Motor neuron (in vitro differentiated cells): ENCODE results near the gene YKT6. TPM values are rescaled to one million over a fixed set of nuclear protein-coding genes. Genes with fewer than 3 reads are reported as not detected.

Source experiments
- ATAC-seq, 8 experiments: fragments of 200-7000 bp; cut with Tn5 transposase; replicated peaks in 6 of 8; 2 replicates each; pipeline ENCODE4 v1.8.0; 2021; ENCODE audit warnings: mild to moderate bottlenecking in 8 of 8, moderate library complexity in 8 of 8
- H3K27ac ChIP-seq, 2 donors: fragments of 250-450 bp; sonication (Bioruptor Pico); 2 replicates each; pipeline ENCODE4 v1.9.0; 2021; ENCODE audit warnings: antibody characterized with exemption in 2 of 2, mild to moderate bottlenecking in 2 of 2, moderate library complexity in 1 of 2
- H3K4me1 ChIP-seq, 2 donors: fragments of 250-450 bp; sonication (Bioruptor Pico); replicated peaks in 1 of 2; 2 replicates each; pipeline ENCODE4 v1.6.1; 2021; ENCODE audit warnings: antibody characterized with exemption in 2 of 2, mild to moderate bottlenecking in 2 of 2, moderate library complexity in 1 of 2
- H3K4me3 ChIP-seq, 5 donors: fragments of 250-450 bp; sonication (Bioruptor Pico); 2 replicates each; pipeline ENCODE4 v1.9.0; 2021; ENCODE audit warnings: antibody characterized with exemption in 5 of 5, mild to moderate bottlenecking in 5 of 5, moderate library complexity in 4 of 5
- WGBS, 10 experiments: fragments of 450-650 bp; shearing (Covaris generic); methylation state at CpG; one replicate each; pipeline ENCODE4 v1.0.0; 2022; 5-methylcytosine and 5-hydroxymethylcytosine counted together
- in situ Hi-C, 9 experiments: fragments of 400-800 bp; cut with MboI; loops; one replicate each; pipeline ENCODE4 v1.15.0; 2021; ENCODE audit warnings: low sequenced_read_pairs in 9 of 9, low pct_unique_long_range_greater_than_20kb in 2 of 9; ENCODE audit not compliant: unreplicated experiment in 9 of 9
- total RNA-seq, 8 experiments: library from RNA; unstranded; fragments of 300-600 nt; gene quantifications; 2 replicates each; pipeline versions ENCODE4 v1.2.3 to v1.2.4, GENCODE V29; 2022

The YKT6 gene
- total RNA-seq, 8 experiments from 2014 or later: 66.9 to 121 (median 96.7) TPM

GRCh38 chr7:44177570-44178131 is 23.1 kb upstream of the YKT6 start:
- no peak overlapping the region for H3K27ac ChIP-seq
- ATAC-seq: peak in 6 of 8 experiments; percentile 79 to 99 (median 98)
- peaks cover 5 to 6% of the 10 kb centered on the region in 2 donors for H3K4me1 ChIP-seq
- in situ Hi-C loops: no loop called here
- H3K4me3 ChIP-seq: no peak overlapping the region
- WGBS, 10 experiments: 60 to 73% (median 60%) methylated on average over 2 of the region's 4 CpGs; no CpG with 5 or more reads in 7 of the 10 experiments

GRCh38 chr7:44180631-44181030 is 20.1 kb upstream of the YKT6 start:
- no peak for ATAC-seq
- WGBS, 10 experiments: 0 to 100% (median 40%) methylated on average over 1 to 2 of the region's 3 CpGs; no CpG with 5 or more reads in 5 of the 10 experiments
- in situ Hi-C loops: no loop called here
- peaks cover 5 to 6% of the 10 kb centered on the region in 2 donors for H3K4me1 ChIP-seq
- H3K27ac ChIP-seq: no peak overlapping the region
- H3K4me3 ChIP-seq: no peak overlapping the region

GRCh38 chr7:44182827-44183226 is 18.0 kb upstream of the YKT6 start:
- 40 to 100% (median 85%) methylated on average over 1 to 3 of the region's 5 CpGs; no CpG with 5 or more reads in 2 of the 10 experiments for WGBS, 10 experiments
- Histone ChIP-seq H3K4me1 (peaks cover 2 to 4% of the 10 kb centered on the region in 2 donors), H3K27ac (no peak overlapping the region), H3K4me3 (no peak overlapping the region)
- ATAC-seq: peak in 2 of 8 experiments; percentile 15 to 30
- in situ Hi-C loops: no loop called here

- H3K4me3 ChIP-seq: no peak overlapping the region
- no peak overlapping the region for H3K27ac ChIP-seq
- ATAC-seq: no peak
- in situ Hi-C loops: no loop called here
- WGBS, 10 experiments: 14 to 59% (median 30%) methylated on average over 2 of the region's 2 CpGs; no CpG with 5 or more reads in 7 of the 10 experiments
- H3K4me1 ChIP-seq: peaks cover under 1 to 5% of the 10 kb centered on the region in 2 donors
These were observed 17.4 kb upstream of the YKT6 start for GRCh38 chr7:44183386-44183785.

- Histone ChIP-seq H3K4me3 (no peak overlapping the region), H3K4me1 (peaks cover 10 to 14% of the 10 kb centered on the region in 2 donors), H3K27ac (no peak overlapping the region)
- peak; percentile 46 to 96 (median 77) for ATAC-seq
- in situ Hi-C loops: no loop called here
- WGBS, 10 experiments: 0 to 80% (median 69%) methylated on average over 2 to 15 of the region's 16 CpGs
These were observed 16.4 kb upstream of the YKT6 start for GRCh38 chr7:44184206-44184872.

GRCh38 chr7:44184873-44185446 is 15.8 kb upstream of the YKT6 start:
- peak in 2 of 8 experiments; percentile 26 to 28 for ATAC-seq
- in situ Hi-C loops: no loop called here
- peaks cover 15 to 20% of the 10 kb centered on the region in 2 donors for H3K4me1 ChIP-seq
- WGBS, 10 experiments: 36 to 100% (median 83%) methylated on average over 1 to 2 of the region's 2 CpGs; no CpG with 5 or more reads in 2 of the 10 experiments
- no peak overlapping the region for H3K4me3 ChIP-seq
- no peak overlapping the region for H3K27ac ChIP-seq

- in situ Hi-C loops: no loop called here
- H3K27ac ChIP-seq: no peak overlapping the region
- no peak overlapping the region for H3K4me3 ChIP-seq
- peaks cover 15 to 21% of the 10 kb centered on the region in 2 donors for H3K4me1 ChIP-seq
- no peak for ATAC-seq
- 100% methylated on average over 3 of the region's 5 CpGs; no CpG with 5 or more reads in 9 of the 10 experiments for WGBS, 10 experiments
These were observed 15.0 kb upstream of the YKT6 start for GRCh38 chr7:44185729-44186128.

GRCh38 chr7:44186736-44187135 is 14.0 kb upstream of the YKT6 start:
- 20 to 100% (median 78%) methylated on average over 1 to 4 of the region's 5 CpGs; no CpG with 5 or more reads in 4 of the 10 experiments for WGBS, 10 experiments
- in situ Hi-C loops: no loop called here
- no peak overlapping the region for H3K27ac ChIP-seq
- H3K4me1 ChIP-seq: peaks cover 15 to 21% of the 10 kb centered on the region in 2 donors
- H3K4me3 ChIP-seq: no peak overlapping the region
- ATAC-seq: no peak

GRCh38 chr7:44187636-44188416 is 13.0 kb upstream of the YKT6 start:
- no peak overlapping the region for H3K4me3 ChIP-seq
- ATAC-seq: no peak

GRCh38 chr7:44188480-44189225 is 12.1 kb upstream of the YKT6 start:
- in situ Hi-C loops: no loop called here
- ATAC-seq: no peak
- peaks cover 15 to 21% of the 10 kb centered on the region in 2 donors for H3K4me1 ChIP-seq
- peak overlapping the region; percentile 18 to 34 for H3K27ac ChIP-seq
- no peak overlapping the region for H3K4me3 ChIP-seq
- 72 to 100% (median 84%) methylated on average over 1 to 9 of the region's 16 CpGs; no CpG with 5 or more reads in 3 of the 10 experiments for WGBS, 10 experiments

More at GRCh38 chr7:44187636-44188416, 13.0 kb upstream of the YKT6 start:
- H3K27ac ChIP-seq: no peak overlapping the region
- H3K4me1 ChIP-seq: peaks cover 15 to 21% of the 10 kb centered on the region in 2 donors
- in situ Hi-C loops: no loop called here
- 100% methylated on average over 1 of the region's 9 CpGs; no CpG with 5 or more reads in 9 of the 10 experiments for WGBS, 10 experiments

- Histone ChIP-seq H3K27ac (peak within 1 kb of the TSS; percentile 18 to 34), H3K4me3 (no peak within 1 kb of the TSS), H3K4me1 (peaks cover 15 to 21% of the 10 kb centered on the region in 2 donors)
- ATAC-seq: peak in 5 of 8 experiments; percentile 83 to 95 (median 87)
- 70 to 100% (median 86%) methylated on average over 1 to 6 of the region's 11 CpGs; no CpG with 5 or more reads in 5 of the 10 experiments for WGBS, 10 experiments
- in situ Hi-C loops: no loop called here
These were observed 11.3 kb upstream of the YKT6 start, which contains the start of gene GCK for GRCh38 chr7:44189286-44189992. Gene GCK, minus strand, starts transcription at chr7:44189439. Its CDS starts 486 bp downstream, at chr7:44188953.
